ENCODE data around the gene RNF220.

- TF ChIP-seq CTCF (IDR thresholded peaks at IDR 0.05 in 8 of 11, conservative IDR thresholded peaks at IDR 0.05 in 3 of 11) (peak; percentile 76 to 98 (median 95)), POLR2A (IDR thresholded peaks at IDR 0.05) (no peak)
Measured at GRCh38 chr1:44594871-44595735, 190.0 kb downstream of the RNF220 start.

Measured in spleen (tissue), 7 donors.